A204.1 (cell line): ENCODE results near the gene FAM184A.

ENCODE experiments used
- FAIRE-seq: peaks from 2 replicates; lab custom pipeline; 2012; peaks lifted over from hg19 to GRCh38; lab: Jason Lieb, UNC

FAM184A gene

GRCh38 chr6:118953391-118953790, 125.1 kb downstream of the FAM184A start:
- FAIRE-seq: no peak

GRCh38 chr6:118952683-118953082, 125.8 kb downstream of the FAM184A start:
- no peak for FAIRE-seq

- FAIRE-seq: no peak
Measured at GRCh38 chr6:118945217-118945616, 133.2 kb downstream of the FAM184A start.

- no peak for FAIRE-seq
Measured at GRCh38 chr6:118940770-118941169, 137.7 kb downstream of the FAM184A start.

- no peak for FAIRE-seq
Measured at GRCh38 chr6:118939683-118940082, 138.8 kb downstream of the FAM184A start.

GRCh38 chr6:118935978-118936703, 142.3 kb downstream of the FAM184A start:
- FAIRE-seq: no peak

GRCh38 chr6:118935331-118935668, 143.2 kb downstream of the FAM184A start:
- no peak for FAIRE-seq

GRCh38 chr6:118934461-118935330, 143.8 kb downstream of the FAM184A start, which contains the start of gene MCM9:
MCM9 (minus strand) TSS chr6:118935159; CDS start chr6:118931723, 3,436 bp downstream.
- no peak for FAIRE-seq

- no peak for FAIRE-seq
Measured at GRCh38 chr6:118933855-118934460, 144.5 kb downstream of the FAM184A start.

GRCh38 chr6:118932421-118932820, 146.0 kb downstream of the FAM184A start:
- FAIRE-seq: no peak

- no peak for FAIRE-seq
Measured at GRCh38 chr6:118931436-118931835, 147.0 kb downstream of the FAM184A start.

GRCh38 chr6:118930680-118931079, 147.8 kb downstream of the FAM184A start:
- FAIRE-seq: no peak

GRCh38 chr6:118923035-118923434, 155.4 kb downstream of the FAM184A start:
- no peak for FAIRE-seq

GRCh38 chr6:118921084-118921483, 157.4 kb downstream of the FAM184A start:
- FAIRE-seq: no peak

GRCh38 chr6:118918329-118918725, 160.1 kb downstream of the FAM184A start:
- no peak for FAIRE-seq

GRCh38 chr6:118917546-118918328, 160.7 kb downstream of the FAM184A start:
- FAIRE-seq: no peak

- no peak for FAIRE-seq
Measured at GRCh38 chr6:118914598-118914997, 163.9 kb downstream of the FAM184A start.

- FAIRE-seq: no peak
Measured at GRCh38 chr6:118913161-118913560, 165.3 kb downstream of the FAM184A start.

GRCh38 chr6:118912646-118913045, 165.8 kb downstream of the FAM184A start:
- no peak for FAIRE-seq
